Activated CD8-positive, alpha-beta memory T cell treated with anti-CD3 and anti-CD28 coated beads for 36 hours (primary cell): ENCODE data around the gene PPM1N. TPM values are rescaled to one million over a fixed set of nuclear protein-coding genes. Genes with fewer than 3 reads are reported as not detected.

Experiments used
- CTCF ChIA-PET: fragments of 350-600 bp; sonication (Branson Sonifier 250); formaldehyde crosslinking; loops from one replicate; lab custom pipeline; 2021; ENCODE audit warnings: antibody characterized with exemption; lab: Charles Lee
- POLR2A ChIA-PET: fragments of 350-600 bp; sonication (Branson Sonifier 250); formaldehyde crosslinking; loops from one replicate; lab custom pipeline; 2021; ENCODE audit warnings: antibody characterized with exemption; lab: Charles Lee
- total RNA-seq, 2 experiments: library from RNA; stranded (reverse); gene quantifications; one replicate each; pipeline ENCODE4 v1.2.3, GENCODE V29; 2021

The PPM1N gene
- total RNA-seq, 2 experiments from 2014 or later, result 2.0 to 3.0 TPM

- POLR2A ChIA-PET, result interaction anchor here (0.6 to 3.1 kb wide), 6 partner anchors 10 to 715 kb away, joined by 3 to 26 read pairs (median 6); no protein-coding TSS in a partner anchor
- CTCF ChIA-PET, result interaction anchor here (1.3 to 17.2 kb wide), 7 partner anchors 10 to 30 kb away, joined by 4 to 282 read pairs (median 20); no protein-coding TSS in a partner anchor
Measured at GRCh38 chr19:45468159-45468651, 30.0 kb upstream of the PPM1N start.

GRCh38 chr19:45468803-45469131 is 29.5 kb upstream of the PPM1N start:
- ChIA-PET CTCF (interaction anchor here (1.6 to 17.2 kb wide), 5 partner anchors 9 to 30 kb away, joined by 11 to 282 read pairs (median 24); no protein-coding TSS in a partner anchor), POLR2A (interaction anchor here (0.6 to 3.1 kb wide), 7 partner anchors 10 to 394 kb away, joined by 3 to 26 read pairs (median 5); partner anchors contain the start of gene SYMPK)

GRCh38 chr19:45469132-45469944 is 28.9 kb upstream of the PPM1N start:
- ChIA-PET CTCF (interaction anchor here (0.9 to 17.2 kb wide), 5 partner anchors 9 to 43 kb away, joined by 3 to 282 read pairs (median 24); no protein-coding TSS in a partner anchor), POLR2A (interaction anchor here (0.6 to 3.1 kb wide), 6 partner anchors 9 to 394 kb away, joined by 3 to 26 read pairs (median 4); partner anchors contain the start of gene SYMPK)

- POLR2A ChIA-PET, result interaction anchor here (1.1 to 3.1 kb wide), 3 partner anchors 8 to 31 kb away, joined by 5 to 26 read pairs (median 5); no protein-coding TSS in a partner anchor
- CTCF ChIA-PET, result interaction anchor here (0.9 to 17.2 kb wide), 6 partner anchors 8 to 42 kb away, joined by 3 to 282 read pairs (median 22); no protein-coding TSS in a partner anchor
Measured at GRCh38 chr19:45469945-45470761, 28.1 kb upstream of the PPM1N start.

GRCh38 chr19:45470762-45471081 is 27.5 kb upstream of the PPM1N start:
- CTCF ChIA-PET, result interaction anchor here (1.1 to 17.2 kb wide), 2 partner anchors 21 to 32 kb away, joined by 5 to 282 read pairs; no protein-coding TSS in a partner anchor
- POLR2A ChIA-PET, result no interaction called here

GRCh38 chr19:45471111-45471930 is 26.9 kb upstream of the PPM1N start:
- POLR2A ChIA-PET, result no interaction called here
- CTCF ChIA-PET, result interaction anchor here (1.1 to 17.2 kb wide), 3 partner anchors 22 to 33 kb away, joined by 4 to 282 read pairs (median 5); no protein-coding TSS in a partner anchor

GRCh38 chr19:45471931-45472562 is 26.2 kb upstream of the PPM1N start:
- CTCF ChIA-PET, result interaction anchor here (1.5 to 17.2 kb wide), 2 partner anchors 25 to 33 kb away, joined by 4 to 282 read pairs; no protein-coding TSS in a partner anchor
- POLR2A ChIA-PET, result no interaction called here

GRCh38 chr19:45472563-45473366 is 25.5 kb upstream of the PPM1N start:
- ChIA-PET CTCF (interaction anchor here (1.5 to 17.2 kb wide), 2 partner anchors 25 to 34 kb away, joined by 4 to 282 read pairs; no protein-coding TSS in a partner anchor), POLR2A (no interaction called here)

- CTCF ChIA-PET, result interaction anchor here (17.2 kb wide), 1 partner anchor 35 kb away, joined by 282 read pairs; no protein-coding TSS in a partner anchor
- POLR2A ChIA-PET, result no interaction called here
Measured at GRCh38 chr19:45473367-45473681, 24.9 kb upstream of the PPM1N start.

- ChIA-PET CTCF (interaction anchor here (0.6 to 17.2 kb wide), 3 partner anchors 12 to 272 kb away, joined by 4 to 282 read pairs (median 30); no protein-coding TSS in a partner anchor), POLR2A (no interaction called here)
Measured at GRCh38 chr19:45473682-45474605, 24.3 kb upstream of the PPM1N start.

GRCh38 chr19:45474606-45475521 is 23.4 kb upstream of the PPM1N start:
- ChIA-PET POLR2A (no interaction called here), CTCF (interaction anchor here (0.6 to 17.2 kb wide), 5 partner anchors 11 to 273 kb away, joined by 3 to 282 read pairs (median 4); no protein-coding TSS in a partner anchor)

- CTCF ChIA-PET, result interaction anchor here (0.6 to 17.2 kb wide), 5 partner anchors 10 to 101 kb away, joined by 3 to 282 read pairs (median 24); no protein-coding TSS in a partner anchor
- POLR2A ChIA-PET, result no interaction called here
Measured at GRCh38 chr19:45475537-45476291, 22.5 kb upstream of the PPM1N start.

GRCh38 chr19:45476304-45476703 is 21.9 kb upstream of the PPM1N start:
- ChIA-PET POLR2A (no interaction called here), CTCF (interaction anchor here (1.2 to 17.2 kb wide), 5 partner anchors 8 to 48 kb away, joined by 3 to 282 read pairs (median 30); partner anchors contain the start of gene FOSB)

GRCh38 chr19:45477186-45477585 is 21.1 kb upstream of the PPM1N start:
- ChIA-PET POLR2A (no interaction called here), CTCF (interaction anchor here (1.2 to 17.2 kb wide), 6 partner anchors 8 to 49 kb away, joined by 3 to 282 read pairs (median 27); partner anchors contain the start of gene FOSB)
